Epithelial cell of esophagus (primary cell): ENCODE measurements around the gene KLHL6.
A peak's percentile ranks its signal among the peaks of the same experiment; 100 is the strongest.

Experiments
- DNase-seq: peaks from one replicate; pipeline ENCODE4 v3.0.0; 2010; ENCODE audit warnings: low read depth
- H3K4me3 ChIP-seq: 2 replicates; pipeline ENCODE4 v1.5.1; 2011; ENCODE audit warnings: mild to moderate bottlenecking, low read length, control low read depth
- CTCF ChIP-seq: IDR thresholded peaks from 2 replicates; pipeline ENCODE4 v1.5.1; 2011; ENCODE audit warnings: low read depth, mild to moderate bottlenecking, low read length, control low read depth, inconsistent platforms; ENCODE audit not compliant: insufficient read depth; ENCODE audit errors: missing control alignments

KLHL6 gene

DNA sequence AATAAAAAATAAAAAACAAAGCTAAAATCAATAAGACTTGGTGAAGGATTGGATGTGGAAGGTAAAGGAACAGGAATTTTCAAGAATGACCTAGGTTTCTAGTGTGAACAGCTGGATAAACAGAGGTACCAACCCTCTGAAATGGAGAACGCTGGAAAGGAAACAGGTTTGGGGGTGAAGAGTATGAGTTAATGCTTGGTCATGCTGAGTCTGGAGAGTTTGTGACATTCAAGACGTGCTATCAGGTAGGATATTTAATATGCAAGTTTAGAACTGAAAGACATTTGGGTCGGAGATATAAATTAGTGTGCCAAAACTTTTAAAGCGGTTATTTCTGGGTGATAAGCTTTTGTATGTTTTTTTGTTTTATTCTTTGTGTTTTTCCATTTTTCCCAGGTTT is 11.4 kb upstream of the KLHL6 start:
- no peak for TF ChIP-seq CTCF
- H3K4me3 ChIP-seq: no peak overlapping the region
- DNase-seq: no peak

DNA sequence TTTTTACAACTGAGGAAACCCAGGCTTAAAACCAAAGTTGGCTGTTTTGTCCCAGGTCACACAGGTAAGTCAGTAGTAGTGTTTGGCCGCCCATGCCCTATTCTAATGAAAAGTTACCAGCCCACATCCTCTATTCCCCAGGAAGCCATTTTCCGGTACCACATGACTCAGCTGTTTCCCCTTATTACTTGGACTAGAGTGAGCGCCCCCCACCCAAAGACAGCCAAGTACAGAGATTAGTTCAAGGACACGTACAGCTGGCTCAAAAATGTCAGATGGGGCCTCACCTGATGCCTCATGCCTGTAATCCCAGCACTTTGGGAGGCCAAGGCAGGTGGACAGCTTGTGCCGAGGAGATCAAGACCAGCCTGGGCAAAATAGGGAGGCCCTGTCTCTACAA is 8.5 kb upstream of the KLHL6 start:
- H3K4me3 ChIP-seq: no peak overlapping the region
- no peak for TF ChIP-seq CTCF
- no peak for DNase-seq

DNA sequence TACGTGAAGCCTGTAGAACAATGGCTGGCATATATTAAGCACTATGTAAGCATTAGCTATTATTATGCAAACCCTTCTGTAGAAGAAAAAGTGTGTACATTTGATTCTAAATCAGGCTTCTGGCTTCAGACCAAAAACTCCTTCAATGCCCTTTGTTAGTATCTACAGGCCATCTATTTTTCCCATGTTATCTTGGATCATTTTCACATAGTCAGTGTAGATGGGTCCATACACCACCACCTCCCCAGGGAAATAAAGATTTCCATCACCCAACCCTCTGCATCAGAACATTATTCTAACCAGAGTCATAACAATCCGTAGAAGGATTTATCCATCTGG is 8.0 kb upstream of the KLHL6 start:
- no peak overlapping the region for H3K4me3 ChIP-seq
- no peak for TF ChIP-seq CTCF
- DNase-seq: no peak

DNA sequence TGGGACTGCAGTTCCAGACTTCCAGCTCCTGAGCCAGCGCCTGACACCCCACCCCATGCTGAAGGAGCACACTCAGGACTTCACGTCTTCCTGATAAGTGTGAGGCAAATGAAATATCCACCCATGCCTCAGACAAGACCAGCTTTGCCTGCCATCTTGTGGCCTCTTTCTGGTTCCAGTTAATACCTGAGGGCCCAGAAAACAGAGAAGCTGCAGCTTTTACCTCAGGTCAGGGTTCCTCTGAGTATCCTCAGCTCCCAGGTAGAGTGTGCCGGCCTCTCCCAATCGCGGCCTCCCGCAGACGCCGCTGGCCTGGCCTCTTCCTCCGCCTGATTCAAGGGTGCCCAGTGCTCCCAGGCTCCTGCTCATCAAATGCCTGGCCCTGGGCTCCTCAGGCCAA is 5.1 kb upstream of the KLHL6 start:
- DNase-seq: peak; percentile 64
- peak; percentile 47 for TF ChIP-seq CTCF
- H3K4me3 ChIP-seq: no peak overlapping the region

DNA sequence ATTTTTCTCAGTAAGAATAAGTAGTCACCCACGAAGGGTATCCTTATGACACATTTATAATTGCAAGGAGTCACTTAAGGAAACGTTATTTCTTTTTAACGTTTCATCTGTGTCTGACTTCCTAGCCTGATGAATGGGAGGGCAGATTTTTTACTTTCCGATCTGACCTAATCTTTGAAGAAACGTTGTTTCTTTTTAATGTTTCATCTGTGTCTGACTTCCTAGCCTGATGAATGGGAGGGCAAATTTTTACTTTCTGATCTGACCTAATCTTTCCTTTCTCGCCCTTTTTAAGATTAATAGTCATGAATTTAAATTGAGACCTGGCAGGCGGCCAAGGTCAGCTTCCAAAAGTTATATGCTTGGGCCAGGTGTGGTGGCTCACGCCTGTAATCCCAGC is 3.0 kb upstream of the KLHL6 start:
- no peak for TF ChIP-seq CTCF
- no peak for DNase-seq
- H3K4me3 ChIP-seq: no peak overlapping the region

DNA sequence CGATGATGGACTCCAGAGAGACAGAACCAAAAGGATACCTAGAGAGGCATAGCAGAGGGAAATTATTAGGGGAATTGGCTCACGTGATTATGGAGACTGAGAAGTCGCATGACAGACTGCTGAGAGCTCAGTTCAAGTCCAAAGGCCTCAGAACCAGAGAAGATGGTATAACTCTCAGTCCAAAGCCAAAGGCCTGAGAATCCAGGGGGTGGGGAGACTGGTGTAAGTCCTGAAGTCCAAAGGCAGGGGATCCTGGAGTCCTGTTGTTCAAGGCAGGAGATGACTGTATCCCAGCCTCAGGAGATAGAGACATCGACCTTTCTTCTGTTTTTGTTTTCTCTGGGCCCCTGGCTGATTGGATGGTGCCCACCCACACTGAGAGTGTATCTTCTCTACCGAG is 1.2 kb upstream of the KLHL6 start:
- no peak for TF ChIP-seq CTCF
- H3K4me3 ChIP-seq: no peak overlapping the region
- DNase-seq: no peak

DNA sequence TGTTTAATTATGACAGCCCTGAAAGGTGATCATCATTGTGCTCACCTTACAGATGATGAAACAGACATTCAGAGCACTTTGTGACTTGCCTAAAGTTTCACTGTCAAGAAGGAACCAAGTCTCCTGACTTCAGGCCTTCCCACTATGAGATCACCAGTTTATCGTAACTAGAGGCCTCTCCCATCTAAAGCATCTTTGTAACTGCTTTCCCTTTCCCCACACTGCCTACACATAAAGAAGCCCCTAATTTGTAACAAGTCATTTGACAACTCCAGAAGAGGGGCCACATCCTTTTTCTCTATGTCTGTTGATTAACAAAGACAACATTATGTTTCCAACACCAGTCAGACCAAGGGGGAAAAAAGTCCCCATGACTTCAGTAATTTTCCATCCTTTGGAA is 1.1 kb downstream of the KLHL6 start:
- TF ChIP-seq CTCF: no peak
- H3K4me3 ChIP-seq: no peak overlapping the region
- DNase-seq: peak; percentile 60
